HEK293T (cell line): ENCODE results near the gene CYP27B1.
A peak's percentile ranks its signal among the peaks of the same experiment; 100 is the strongest.

Experiments used
- CTCF ChIA-PET: fragments of 350-600 bp; formaldehyde crosslinking; extraction: SDS; loops from one replicate; lab custom pipeline; 2021; ENCODE audit warnings: antibody characterized with exemption, inconsistent platforms; lab: Yijun Ruan, JAX
- POLR2A ChIA-PET: fragments of 350-600 bp; formaldehyde crosslinking; extraction: SDS; loops from one replicate; lab custom pipeline; 2020; ENCODE audit warnings: antibody characterized with exemption, inconsistent platforms; lab: Yijun Ruan, JAX
- DNase-seq: peaks from one replicate; pipeline ENCODE4 v3.0.0; 2012; ENCODE audit warnings: mixed read lengths; ENCODE audit errors: extremely low spot score
- ARNT ChIP-seq: fragments of 450-650 bp; IDR thresholded peaks from 2 replicates; pipeline ENCODE4 v1.6.1; 2017; ENCODE audit warnings: mild to moderate bottlenecking
- BHLHE40 ChIP-seq: fragments of 450-650 bp; IDR thresholded peaks from 2 replicates; pipeline ENCODE4 v1.6.1; 2016; ENCODE audit warnings: mild to moderate bottlenecking, moderate library complexity, borderline replicate concordance
- CTBP1 ChIP-seq: fragments of 450-650 bp; IDR thresholded peaks from 2 replicates; pipeline ENCODE4 v1.6.1; 2016; ENCODE audit warnings: borderline replicate concordance
- ELF4 ChIP-seq: fragments of 450-650 bp; IDR thresholded peaks from 2 replicates; pipeline ENCODE4 v1.6.1; 2017; ENCODE audit warnings: antibody characterized with exemption
- FOXA1 ChIP-seq: fragments of 450-650 bp; IDR thresholded peaks from 2 replicates; pipeline ENCODE4 v1.6.1; 2016; ENCODE audit warnings: mild to moderate bottlenecking
- FOXK2 ChIP-seq: fragments of 450-650 bp; IDR thresholded peaks from 2 replicates; pipeline ENCODE4 v1.6.1; 2016; ENCODE audit warnings: mild to moderate bottlenecking
- FOXM1 ChIP-seq: fragments of 450-650 bp; IDR thresholded peaks from 2 replicates; pipeline ENCODE4 v1.6.1; 2017; ENCODE audit warnings: mild to moderate bottlenecking, borderline replicate concordance
- HDGF ChIP-seq: fragments of 450-650 bp; IDR thresholded peaks from 2 replicates; pipeline ENCODE4 v1.6.1; 2017; ENCODE audit warnings: antibody characterized with exemption, borderline replicate concordance
- L3MBTL2 ChIP-seq: fragments of 450-650 bp; conservative IDR thresholded peaks from 2 replicates; pipeline ENCODE4 v1.6.1; 2016; ENCODE audit warnings: mild to moderate bottlenecking
- LEF1 ChIP-seq: fragments of 450-650 bp; IDR thresholded peaks from 2 replicates; pipeline ENCODE4 v1.6.1; 2017; ENCODE audit warnings: mild to moderate bottlenecking, borderline replicate concordance
- NFRKB ChIP-seq: fragments of 450-650 bp; IDR thresholded peaks from 2 replicates; pipeline ENCODE4 v1.6.1; 2016; ENCODE audit warnings: mild to moderate bottlenecking, moderate library complexity
- PKNOX1 ChIP-seq: fragments of 450-650 bp; IDR thresholded peaks from 2 replicates; pipeline ENCODE4 v1.6.1; 2016
- SP1 ChIP-seq: fragments of 450-650 bp; IDR thresholded peaks from 2 replicates; pipeline ENCODE4 v1.6.1; 2017
- SUZ12 ChIP-seq: fragments of 450-650 bp; IDR thresholded peaks from 2 replicates; pipeline ENCODE4 v1.6.1; 2016; ENCODE audit warnings: mild to moderate bottlenecking
- TARDBP ChIP-seq: fragments of 450-650 bp; IDR thresholded peaks from 2 replicates; pipeline ENCODE4 v1.6.1; 2016
- ZNF384 ChIP-seq: fragments of 450-650 bp; IDR thresholded peaks from 2 replicates; pipeline ENCODE4 v1.6.1; 2016

The CYP27B1 gene

DNA sequence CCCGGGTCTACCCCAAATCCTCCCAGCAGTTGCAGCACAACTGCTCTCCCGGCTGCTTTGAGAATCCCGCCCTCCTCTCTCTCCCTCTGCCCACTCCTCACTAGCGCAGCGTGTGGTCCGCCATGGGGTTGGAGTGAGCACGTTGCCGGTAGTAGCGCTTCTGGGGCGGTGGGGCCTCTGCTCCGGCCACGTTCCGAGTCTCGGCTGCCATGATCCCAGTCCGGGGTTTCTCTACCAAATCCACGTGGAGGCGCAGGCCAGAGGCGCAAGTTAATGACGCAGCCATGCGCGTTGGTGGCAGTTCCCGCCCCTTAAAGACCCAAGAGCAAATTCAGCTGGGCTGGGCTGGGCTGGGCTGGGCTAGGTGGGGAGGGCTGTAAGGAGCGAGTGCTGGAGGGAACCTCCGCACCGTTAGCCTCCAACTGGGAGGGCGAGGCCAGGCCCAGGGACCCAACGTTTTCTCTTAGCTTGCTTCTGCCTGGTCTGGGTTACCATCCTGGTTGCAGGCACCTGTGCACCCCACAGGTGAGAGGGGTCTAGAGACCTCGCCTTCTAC lies 5.1 kb upstream of the CYP27B1 start, which contains the start of gene METTL1:
Gene METTL1, minus strand, starts transcription at position 233 of the 556 bp plus-strand sequence. Its CDS starts 22 bp downstream, at position 211.
- peak; percentile 90 for DNase-seq
- POLR2A ChIA-PET: interaction anchor here (0.7 to 1.8 kb wide), 22 partner anchors 9 to 169 kb away, joined by 3 to 28 read pairs (median 5); partner anchors contain the start of genes ATP23, CDK4, CTDSP2 and MARCHF9
- TF ChIP-seq ARNT (no peak), LEF1 (no peak), FOXM1 (no peak), L3MBTL2 (peak; percentile 86), FOXA1 (no peak), ZNF384 (no peak), ELF4 (0 out of 2 replicates have a peak, but pooled peaks have one; percentile 26), BHLHE40 (no peak), FOXK2 (no peak), NFRKB (peak; percentile 60), HDGF (0 out of 2 replicates have a peak, but pooled peaks have one; percentile 56)
- CTCF ChIA-PET: interaction anchor here (0.6 to 1.2 kb wide), 5 partner anchors 9 to 225 kb away, joined by 3 to 7 read pairs (median 4); partner anchors contain the start of genes DCTN2 and TSFM

DNA sequence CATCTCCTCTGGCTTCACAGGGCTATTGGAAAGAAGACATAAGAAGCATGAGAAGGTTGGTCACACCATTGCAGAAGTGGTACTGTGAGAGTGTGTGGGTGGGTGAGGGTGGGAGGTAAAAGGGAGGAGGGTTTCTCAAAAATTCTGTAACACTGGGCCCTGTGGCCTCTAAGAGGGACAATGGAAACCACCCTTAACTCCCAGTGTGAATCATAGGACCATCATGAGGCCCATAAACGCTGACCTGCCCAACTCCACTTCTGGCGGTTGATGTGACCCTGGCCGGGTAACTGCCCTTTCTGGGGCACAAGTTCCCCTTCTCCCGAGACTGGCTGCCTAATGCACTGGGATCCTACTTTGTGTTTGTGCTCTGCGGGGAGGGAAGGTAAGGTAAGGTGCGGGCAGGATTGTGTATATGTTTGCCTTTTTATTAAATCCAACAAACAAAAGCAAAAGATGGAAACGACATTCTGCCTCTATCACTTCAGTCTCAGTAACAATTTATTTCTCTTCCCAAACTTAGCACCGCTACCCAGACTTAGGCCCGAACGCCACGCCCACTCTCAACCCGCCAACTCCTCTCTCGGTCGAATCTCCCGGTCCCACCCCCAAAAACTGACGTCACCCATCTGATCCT lies 4.5 kb upstream of the CYP27B1 start:
- DNase-seq: peak; percentile 85
- no peak for TF ChIP-seq BHLHE40
- TF ChIP-seq NFRKB: no peak
- POLR2A ChIA-PET: interaction anchor here (0.8 to 1.8 kb wide), 18 partner anchors 8 to 170 kb away, joined by 3 to 28 read pairs (median 6); partner anchors contain the start of genes ATP23, CDK4, CTDSP2 and MARCHF9
- CTCF ChIA-PET: interaction anchor here (0.8 kb wide), 1 partner anchor 10 kb away, joined by 3 read pairs; no protein-coding TSS in a partner anchor

- ChIA-PET POLR2A (no interaction called here), CTCF (no interaction called here)
- no peak for TF ChIP-seq CTBP1
- TF ChIP-seq ELF4: no peak
- TF ChIP-seq ARNT: no peak
- TF ChIP-seq BHLHE40: no peak
- no peak for TF ChIP-seq L3MBTL2
- no peak for TF ChIP-seq NFRKB
- TF ChIP-seq SUZ12: no peak
- TF ChIP-seq FOXM1: no peak
- no peak for TF ChIP-seq TARDBP
- no peak for TF ChIP-seq FOXK2
- no peak for TF ChIP-seq PKNOX1
- no peak for TF ChIP-seq FOXA1
- TF ChIP-seq LEF1: no peak
- no peak for DNase-seq
Observed at GRCh38 chr12:57770734-57771133, 3.9 kb upstream of the CYP27B1 start.

GRCh38 chr12:57769594-57769993 lies 2.7 kb upstream of the CYP27B1 start:
- POLR2A ChIA-PET: no interaction called here
- CTCF ChIA-PET: no interaction called here
- DNase-seq: no peak
- TF ChIP-seq TARDBP: no peak

DNA sequence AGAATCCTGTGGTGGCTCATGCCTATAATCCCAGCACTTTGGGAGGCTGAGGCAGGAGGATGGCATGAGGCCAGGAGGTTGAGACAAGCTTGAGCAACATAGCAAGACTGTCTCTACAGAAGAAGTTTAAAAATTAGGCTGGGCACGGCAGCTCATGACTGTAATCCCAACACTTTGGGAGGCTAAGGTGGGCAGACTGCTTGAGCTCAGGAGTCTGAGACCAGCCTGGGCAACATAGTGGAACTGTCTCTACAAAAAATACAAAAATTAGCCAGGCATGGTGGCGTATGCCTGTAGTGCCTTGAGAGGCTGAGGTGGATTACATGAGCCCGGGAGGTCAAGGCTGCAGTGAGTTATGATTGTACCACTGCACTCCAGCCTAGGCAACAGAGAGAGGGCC lies 998 bp upstream of the CYP27B1 start:
- POLR2A ChIA-PET: interaction anchor here (1.3 to 2.7 kb wide), 5 partner anchors 9 to 50 kb away, joined by 3 to 8 read pairs (median 5); partner anchors contain the start of genes AVIL and CDK4
- TF ChIP-seq SUZ12 (no peak), TARDBP (no peak), HDGF (no peak), NFRKB (no peak), FOXA1 (no peak), CTBP1 (no peak), ZNF384 (no peak), SP1 (no peak), LEF1 (no peak), L3MBTL2 (no peak), FOXM1 (no peak)
- CTCF ChIA-PET: interaction anchor here (2.4 to 2.7 kb wide), 2 partner anchors 8 to 11 kb away, joined by 8 to 17 read pairs; no protein-coding TSS in a partner anchor
- no peak for DNase-seq

DNA sequence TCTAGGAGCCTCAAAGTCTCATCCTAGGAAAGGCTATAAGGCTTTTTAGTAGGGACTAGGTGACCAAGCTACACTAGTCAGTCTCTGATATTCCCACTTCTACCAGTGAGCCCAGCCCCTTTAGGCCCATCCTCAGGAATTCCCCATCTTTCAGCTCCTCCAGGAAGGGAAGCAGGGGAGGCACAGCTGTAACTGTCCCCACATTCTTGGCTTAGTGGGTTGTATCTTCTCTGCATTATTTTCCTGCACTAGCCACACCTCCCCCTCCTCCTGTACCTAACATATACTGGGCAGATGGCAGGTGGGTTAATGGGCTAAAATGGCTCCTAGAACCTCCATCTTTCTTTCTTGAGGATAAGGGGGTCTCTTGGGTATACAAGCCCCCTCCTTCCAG lies 424 bp upstream of the CYP27B1 start:
- CTCF ChIA-PET: interaction anchor here (2.4 to 2.7 kb wide), 2 partner anchors 8 to 11 kb away, joined by 8 to 17 read pairs; no protein-coding TSS in a partner anchor

DNA sequence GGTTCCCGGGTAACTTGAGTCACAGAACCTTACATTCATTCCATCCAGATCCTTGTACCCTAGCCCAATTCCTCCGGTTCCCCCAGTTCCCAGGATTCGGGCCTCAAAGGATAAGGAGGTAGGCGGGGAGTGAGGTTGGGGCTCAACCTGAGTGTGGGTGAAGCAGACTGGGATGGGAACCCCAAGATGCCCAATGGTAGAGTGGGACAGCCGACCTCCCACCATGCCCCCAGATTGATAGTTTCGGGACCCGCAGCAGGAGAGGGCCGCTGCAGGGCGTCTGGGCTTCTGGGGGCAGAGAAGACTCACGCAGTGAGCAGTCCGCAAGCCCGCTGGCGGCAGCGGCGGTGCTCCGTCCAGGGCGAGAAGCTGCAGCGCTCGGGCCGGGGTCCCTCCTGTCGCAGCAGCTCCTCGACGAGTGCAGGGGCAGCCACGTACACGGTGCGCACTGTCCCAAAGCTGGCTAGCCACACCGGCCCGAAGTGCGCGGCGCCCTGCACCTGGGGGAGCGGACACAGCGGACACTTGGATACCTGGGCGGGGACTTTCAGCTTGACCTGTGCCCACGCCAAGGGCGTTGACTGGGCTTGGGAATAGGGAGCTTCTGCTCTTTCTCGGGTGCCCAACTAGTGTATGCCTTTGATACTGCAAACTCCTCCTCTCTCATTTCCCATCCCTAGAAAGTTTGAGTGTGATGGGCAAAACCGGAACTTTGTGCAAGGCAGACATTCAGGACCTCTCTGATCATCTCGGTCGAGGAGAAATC lies 997 bp downstream of the CYP27B1 start:
- ChIA-PET POLR2A (interaction anchor here (0.6 to 2.7 kb wide), 5 partner anchors 9 to 593 kb away, joined by 4 to 8 read pairs (median 4); partner anchors contain the start of genes CDK4 and TSPAN31), CTCF (interaction anchor here (2.7 kb wide), 1 partner anchor 9 kb away, joined by 17 read pairs; no protein-coding TSS in a partner anchor)
- TF ChIP-seq CTBP1 (no peak), ELF4 (no peak), PKNOX1 (no peak), BHLHE40 (no peak), FOXA1 (no peak), NFRKB (no peak), HDGF (no peak), ARNT (no peak), TARDBP (no peak), SUZ12 (no peak), L3MBTL2 (no peak), ZNF384 (no peak), FOXK2 (no peak), FOXM1 (no peak), LEF1 (no peak), SP1 (no peak)
- no peak for DNase-seq

More for the DNA sequence above, 424 bp upstream of the CYP27B1 start:
- TF ChIP-seq CTBP1: no peak
- TF ChIP-seq ARNT: no peak
- POLR2A ChIA-PET: interaction anchor here (0.5 to 2.7 kb wide), 5 partner anchors 8 to 51 kb away, joined by 3 to 8 read pairs (median 5); partner anchors contain the start of genes AVIL and CDK4
- DNase-seq: no peak
